Measurements from ENCODE around the gene MGLL. TPM values are rescaled to one million over a fixed set of nuclear protein-coding genes. Genes with fewer than 3 reads are reported as not detected.

MGLL gene
- total and polyA plus RNA-seq, 10 donors = 11.0 to 134 (median 80.7) TPM

DNA sequence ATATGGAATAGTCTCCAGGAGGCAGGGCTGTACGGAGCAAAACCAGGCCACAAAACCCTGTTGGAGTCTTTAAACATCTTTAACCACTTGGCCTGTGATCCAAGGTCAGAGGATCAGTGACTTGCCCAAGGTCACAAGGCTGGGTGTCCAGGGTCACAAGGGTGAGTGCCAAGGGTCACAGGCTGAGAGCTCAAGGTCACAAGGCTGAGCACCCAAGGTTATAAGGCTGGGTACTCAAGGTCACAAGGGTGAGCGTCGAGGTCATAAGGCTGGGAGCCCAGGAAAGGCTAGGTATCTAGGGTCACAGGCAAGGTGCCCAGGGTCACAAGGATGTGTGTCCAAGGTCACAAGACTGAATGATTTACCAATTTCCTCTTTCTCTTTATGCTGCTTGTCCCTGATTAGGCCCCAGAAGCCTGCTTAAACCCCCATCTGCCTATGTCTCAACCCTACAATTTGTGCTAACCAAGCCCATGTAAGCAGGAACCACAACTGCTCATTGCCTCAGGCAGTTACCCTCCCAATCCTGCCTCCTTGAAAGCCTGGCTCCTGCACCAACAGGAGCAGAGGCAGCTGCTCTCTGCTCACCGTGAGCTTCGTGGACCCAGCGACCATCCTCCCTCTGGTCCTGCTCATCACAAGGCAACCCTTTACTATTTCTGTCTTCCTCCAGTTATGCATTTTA, 51.5 kb downstream of the MGLL start:
- TF ChIP-seq, protein P1, sequence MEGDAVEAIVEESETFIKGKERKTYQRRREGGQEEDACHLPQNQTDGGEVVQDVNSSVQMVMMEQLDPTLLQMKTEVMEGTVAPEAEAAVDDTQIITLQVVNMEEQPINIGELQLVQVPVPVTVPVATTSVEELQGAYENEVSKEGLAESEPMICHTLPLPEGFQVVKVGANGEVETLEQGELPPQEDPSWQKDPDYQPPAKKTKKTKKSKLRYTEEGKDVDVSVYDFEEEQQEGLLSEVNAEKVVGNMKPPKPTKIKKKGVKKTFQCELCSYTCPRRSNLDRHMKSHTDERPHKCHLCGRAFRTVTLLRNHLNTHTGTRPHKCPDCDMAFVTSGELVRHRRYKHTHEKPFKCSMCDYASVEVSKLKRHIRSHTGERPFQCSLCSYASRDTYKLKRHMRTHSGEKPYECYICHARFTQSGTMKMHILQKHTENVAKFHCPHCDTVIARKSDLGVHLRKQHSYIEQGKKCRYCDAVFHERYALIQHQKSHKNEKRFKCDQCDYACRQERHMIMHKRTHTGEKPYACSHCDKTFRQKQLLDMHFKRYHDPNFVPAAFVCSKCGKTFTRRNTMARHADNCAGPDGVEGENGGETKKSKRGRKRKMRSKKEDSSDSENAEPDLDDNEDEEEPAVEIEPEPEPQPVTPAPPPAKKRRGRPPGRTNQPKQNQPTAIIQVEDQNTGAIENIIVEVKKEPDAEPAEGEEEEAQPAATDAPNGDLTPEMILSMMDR (IDR thresholded peaks at IDR 0.05 in 8 of 11, conservative IDR thresholded peaks at IDR 0.05 in 3 of 11) = no peak
- TF ChIP-seq POLR2AphosphoS5 (IDR thresholded peaks at IDR 0.05) = peak in 2 of 3 donors; percentile 45 to 64
- H3K27me3 ChIP-seq (replicated peaks in 1 of 7) = no peaks in the 10 kb centered on the region
- 50 to 81% (median 63%) methylated on average over 6 of the region's 6 CpGs for WGBS, 5 donors
- H3K4me3 ChIP-seq = no peak overlapping the region
- H3K4me1 ChIP-seq = peaks cover 8 to 75% (median 38%) of the 10 kb centered on the region in 6 donors
- intact Hi-C loops (cut with DNase I; ENCODE audit: low total_unique reads) = no loop called here
- H3K9me3 ChIP-seq = peaks cover 0 to 19% (median 13%) of the 10 kb centered on the region in 8 donors
- peak overlapping the region in 6 of 8 donors; percentile 22 to 57 (median 44) for H3K27ac ChIP-seq
- no peaks in the 10 kb centered on the region for H3K36me3 ChIP-seq
- peak; percentile 66 for DNase-seq

DNA sequence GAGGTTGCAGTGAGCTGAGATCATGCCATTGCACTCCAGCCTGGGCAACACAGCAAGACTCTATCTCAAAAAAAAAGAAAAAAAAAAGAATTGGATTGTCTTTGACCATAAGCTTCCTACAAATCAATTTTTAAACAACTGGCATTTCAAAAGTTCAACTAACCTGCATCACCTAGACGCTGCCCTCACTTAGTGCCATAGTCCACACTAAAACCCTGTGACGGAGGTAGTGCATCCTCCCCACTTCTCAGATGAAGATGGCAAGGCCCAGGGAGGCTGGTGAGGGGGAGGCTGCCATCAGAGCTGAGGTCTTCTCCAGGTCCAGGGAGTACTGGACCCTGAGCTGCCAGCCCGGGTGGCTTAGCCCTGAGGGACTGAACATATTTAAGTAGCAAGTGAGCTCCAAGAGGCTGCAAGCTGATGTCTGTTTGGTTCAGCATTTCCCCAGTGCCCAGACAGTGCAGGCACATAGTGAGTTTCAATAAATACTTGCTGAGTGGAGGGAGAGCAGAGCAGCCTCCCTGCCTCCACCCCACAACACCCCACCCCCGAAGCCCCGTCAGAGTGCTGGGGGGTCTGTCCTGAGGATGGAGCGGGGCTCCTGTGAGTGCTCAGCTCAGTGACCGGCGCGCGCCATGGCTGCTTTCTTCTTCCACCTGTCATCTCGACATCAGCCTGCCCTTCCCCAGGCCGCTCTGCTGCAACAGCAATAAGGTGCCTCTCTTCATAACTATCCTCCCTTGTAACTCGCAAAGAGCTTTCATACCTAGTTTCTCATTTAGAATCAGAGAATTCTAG, 52.8 kb downstream of the MGLL start:
- 88 to 97% (median 94%) methylated on average over 13 of the region's 13 CpGs for WGBS, 5 donors
- peak overlapping the region in 4 of 8 donors; percentile 38 to 71 (median 46) for H3K27ac ChIP-seq
- peak; percentile 68 for DNase-seq
- intact Hi-C loops (cut with DNase I; ENCODE audit: low total_unique reads) = no loop called here
- peaks cover 0 to 19% (median 13%) of the 10 kb centered on the region in 8 donors for H3K9me3 ChIP-seq
- H3K27me3 ChIP-seq (replicated peaks in 1 of 7) = no peaks in the 10 kb centered on the region
- H3K36me3 ChIP-seq = no peaks in the 10 kb centered on the region
- H3K4me3 ChIP-seq = no peak overlapping the region
- peaks cover 0 to 74% (median 28%) of the 10 kb centered on the region in 6 donors for H3K4me1 ChIP-seq
- TF ChIP-seq POLR2A (IDR thresholded peaks at IDR 0.05) = no peak
- TF ChIP-seq, protein P1 (IDR thresholded peaks at IDR 0.05 in 8 of 11, conservative IDR thresholded peaks at IDR 0.05 in 3 of 11) = no peak
- no peak for TF ChIP-seq POLR2AphosphoS5 (IDR thresholded peaks at IDR 0.05)

DNA sequence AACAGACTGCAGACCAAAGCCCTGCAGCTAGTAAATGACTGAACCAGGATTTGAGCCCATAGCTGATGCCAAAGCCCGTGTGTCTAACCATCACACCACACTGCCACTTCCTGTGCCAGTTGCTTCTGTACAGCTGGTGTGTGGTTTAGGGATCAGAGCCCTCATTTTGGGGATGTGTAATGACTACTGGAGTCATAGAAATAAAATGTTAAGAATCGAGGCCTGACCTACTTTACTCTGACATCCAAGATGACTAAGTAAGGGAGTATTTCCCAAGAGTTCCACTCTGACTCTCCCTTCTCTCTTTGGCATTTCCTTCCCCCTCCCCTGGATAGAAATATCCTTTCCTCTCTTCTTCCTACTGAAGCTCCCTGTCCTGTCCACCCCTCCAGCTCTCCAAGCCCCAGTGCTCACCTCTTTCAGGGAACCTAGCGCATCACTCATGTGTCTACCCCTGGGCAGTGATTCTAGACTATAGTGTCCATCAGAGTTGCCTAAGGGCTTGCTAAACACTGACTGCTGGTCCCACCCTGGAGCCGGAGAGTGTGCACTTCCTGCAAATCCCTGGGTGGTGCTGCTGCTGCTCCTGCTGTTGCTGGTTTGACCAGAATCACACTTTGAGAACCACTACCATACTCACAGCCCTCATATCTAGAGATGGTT, 53.8 kb downstream of the MGLL start:
- peak; percentile 32 for DNase-seq
- peaks cover 0 to 79% (median 33%) of the 10 kb centered on the region in 6 donors for H3K4me1 ChIP-seq
- peaks cover 0 to 19% (median 13%) of the 10 kb centered on the region in 8 donors for H3K9me3 ChIP-seq
- 40 to 59% (median 49%) methylated on average over 4 of the region's 4 CpGs for WGBS, 5 donors
- H3K27ac ChIP-seq = peak overlapping the region in 7 of 8 donors; percentile 1 to 71 (median 44)
- H3K27me3 ChIP-seq (replicated peaks in 1 of 7) = no peaks in the 10 kb centered on the region
- peak in 1 of 3 donors; percentile 40 for TF ChIP-seq POLR2AphosphoS5 (IDR thresholded peaks at IDR 0.05)
- TF ChIP-seq, protein P1 (IDR thresholded peaks at IDR 0.05 in 8 of 11, conservative IDR thresholded peaks at IDR 0.05 in 3 of 11) = no peak
- no peak overlapping the region for H3K4me3 ChIP-seq
- intact Hi-C loops (cut with DNase I; ENCODE audit: low total_unique reads) = no loop called here
- H3K36me3 ChIP-seq = no peaks in the 10 kb centered on the region
